HG02678 (cell line): ENCODE results near the gene MACIR.
"Not testable (repeated sequence)": the region's sequence is repeated elsewhere in the genome, so short reads cannot be mapped to it uniquely, and the experiment has no call there.

Source experiments
- ATAC-seq: cut with Tn5 transposase; IDR thresholded peaks from one replicate; pipeline ENCODE4 v1.9.1; 2021; ENCODE audit warnings: mild to moderate bottlenecking, moderate library complexity; ENCODE audit not compliant: unreplicated experiment

MACIR gene

GRCh38 chr5:103258368-103258956, at the start of gene MACIR:
TSS of gene MACIR (plus strand) at chr5:103258763. CDS start at chr5:103275920, 17,157 bp downstream.
- peak; percentile 80 for ATAC-seq

GRCh38 chr5:103209065-103209464, 49.5 kb upstream of the MACIR start:
- no peak for ATAC-seq

GRCh38 chr5:103210952-103211351, 47.6 kb upstream of the MACIR start:
- ATAC-seq, result no peak

GRCh38 chr5:103211576-103212561, 46.7 kb upstream of the MACIR start:
- peak; percentile 83 for ATAC-seq

- no peak for ATAC-seq
Observed at GRCh38 chr5:103216137-103216536, 42.4 kb upstream of the MACIR start.

GRCh38 chr5:103216697-103217096, 41.9 kb upstream of the MACIR start:
- ATAC-seq, result no peak

- no peak for ATAC-seq
Observed at GRCh38 chr5:103217101-103217500, 41.5 kb upstream of the MACIR start.

- no peak for ATAC-seq
Observed at GRCh38 chr5:103218164-103218563, 40.4 kb upstream of the MACIR start.

GRCh38 chr5:103219074-103219473, 39.5 kb upstream of the MACIR start:
- ATAC-seq, result not testable (repeated sequence)

- ATAC-seq, result no peak
Observed at GRCh38 chr5:103223031-103223955, 35.3 kb upstream of the MACIR start.

GRCh38 chr5:103224118-103224893, 34.3 kb upstream of the MACIR start:
- ATAC-seq, result peak; percentile 93

GRCh38 chr5:103224894-103225246, 33.7 kb upstream of the MACIR start:
- ATAC-seq, result no peak

GRCh38 chr5:103228061-103228460, 30.5 kb upstream of the MACIR start:
- no peak for ATAC-seq

- no peak for ATAC-seq
Observed at GRCh38 chr5:103228588-103228987, 30.0 kb upstream of the MACIR start.

- ATAC-seq, result peak; percentile 85
Observed at GRCh38 chr5:103232393-103232999, 26.1 kb upstream of the MACIR start.

GRCh38 chr5:103234239-103234975, 24.2 kb upstream of the MACIR start:
- no peak for ATAC-seq

GRCh38 chr5:103235891-103236290, 22.7 kb upstream of the MACIR start:
- ATAC-seq, result no peak

- no peak for ATAC-seq
Observed at GRCh38 chr5:103237778-103238177, 20.8 kb upstream of the MACIR start.

GRCh38 chr5:103243665-103244064, 14.9 kb upstream of the MACIR start:
- ATAC-seq, result no peak
